GM04504 (cell line): ENCODE data around the gene PIK3C3.
A peak's percentile ranks its signal among the peaks of the same experiment; 100 is the strongest.

Experiments used
- DNase-seq: peaks from one replicate; pipeline ENCODE4 v3.0.0-alpha.2; 2012; ENCODE audit warnings: low read depth

PIK3C3 gene

DNA sequence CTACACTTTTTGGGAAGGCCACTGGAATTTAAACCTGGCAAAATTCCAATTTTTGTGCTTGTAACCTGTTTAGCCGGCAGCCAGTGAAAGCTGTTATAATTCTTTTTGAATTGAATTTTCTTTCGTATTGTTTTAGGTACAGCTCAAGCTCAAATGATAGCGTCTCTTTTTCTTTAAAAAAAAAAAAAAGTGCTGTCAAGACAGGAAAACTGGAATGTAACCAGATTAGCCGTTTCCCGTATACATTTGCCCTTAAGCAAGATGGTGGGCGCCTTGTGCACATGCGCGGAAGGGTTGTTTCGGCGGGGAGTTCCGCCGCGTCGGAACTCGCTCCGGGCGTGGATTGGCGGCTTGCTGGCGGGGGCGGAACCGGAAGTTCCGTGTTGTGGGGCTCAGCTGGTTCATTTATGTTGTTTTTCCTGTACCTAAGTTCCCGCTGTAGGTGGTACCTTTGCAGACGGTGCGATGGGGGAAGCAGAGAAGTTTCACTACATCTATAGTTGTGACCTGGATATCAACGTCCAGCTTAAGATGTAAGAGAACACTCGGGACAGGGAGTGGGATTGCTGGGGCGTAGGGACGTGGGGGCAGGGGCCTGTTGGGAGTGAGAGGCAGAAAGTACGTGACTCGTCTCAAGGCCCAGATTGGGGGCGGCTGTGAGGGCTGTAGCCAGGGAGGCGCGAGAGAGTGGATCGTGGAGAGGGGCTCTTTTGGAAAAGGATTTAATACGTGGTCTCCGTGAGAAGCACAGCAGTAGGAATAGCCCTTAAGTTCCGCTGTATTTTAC is at the start of gene PIK3C3:
TSS of gene PIK3C3 (plus strand) at position 408 of the 787 bp plus-strand sequence. CDS start at position 466, 58 bp downstream.
- DNase-seq = peak; percentile 94

DNA sequence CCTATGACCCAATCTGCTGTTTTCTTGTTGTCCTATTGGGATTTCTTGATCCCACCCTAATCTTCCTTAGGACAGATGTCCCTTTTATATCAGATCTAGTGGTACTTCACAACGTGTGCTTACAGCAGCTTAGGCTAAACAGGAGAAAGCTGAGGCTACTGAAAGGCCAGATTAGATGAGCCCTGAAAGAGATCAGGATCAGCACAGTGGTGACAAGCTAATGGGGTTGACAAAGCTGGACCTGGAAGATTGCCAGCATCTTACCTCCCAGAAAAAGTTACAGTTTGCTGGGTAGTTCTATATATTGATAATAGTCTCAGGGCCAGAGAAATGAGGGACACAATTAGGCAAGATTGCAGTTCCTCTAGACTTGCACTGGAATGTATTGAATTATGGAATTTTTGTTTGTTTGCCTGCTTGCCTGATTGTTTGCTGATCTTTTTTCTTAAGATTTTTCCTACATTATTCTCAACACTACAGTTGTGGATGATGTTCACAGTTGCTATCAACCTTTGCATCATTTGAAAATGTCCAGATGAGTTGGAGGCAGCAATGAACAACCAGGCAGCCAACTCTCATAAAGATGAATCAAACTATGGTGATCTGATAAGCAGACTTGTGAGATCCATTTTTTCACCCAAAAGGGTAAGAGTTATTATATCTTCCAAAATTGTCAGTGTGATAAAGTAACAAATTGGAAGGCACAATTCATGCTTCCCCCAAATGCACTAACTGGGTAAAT is 49.1 kb upstream of the PIK3C3 start:
- no peak for DNase-seq

DNA sequence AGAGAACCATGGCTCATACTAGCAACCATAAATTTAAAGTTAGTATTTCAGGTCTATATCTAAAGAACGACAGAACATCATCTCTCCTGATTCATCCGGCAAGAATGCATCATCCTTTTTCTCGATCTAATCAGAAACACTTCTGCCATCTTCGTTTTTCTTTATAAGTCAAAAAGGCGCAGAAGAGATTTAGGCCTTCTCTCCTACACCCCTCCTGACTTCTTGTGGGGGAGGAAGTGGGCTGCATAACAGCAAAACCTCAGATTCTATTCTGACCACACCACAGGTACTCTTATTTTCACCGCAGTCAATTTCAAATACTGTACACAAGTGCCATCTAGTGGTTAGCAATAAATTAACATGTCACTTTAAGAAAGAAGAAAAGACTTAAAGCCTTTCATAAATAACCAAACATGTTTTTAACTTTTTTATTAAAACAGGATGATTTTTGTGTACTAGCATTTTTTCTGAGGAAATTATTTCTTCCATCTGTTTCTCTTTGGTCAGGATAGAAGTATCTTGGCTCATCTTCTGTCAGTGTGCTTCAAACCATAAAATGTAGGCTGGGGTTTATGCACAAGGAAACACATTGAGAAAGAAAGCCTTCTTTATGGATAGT is 48.4 kb upstream of the PIK3C3 start:
- peak; percentile 22 for DNase-seq

DNA sequence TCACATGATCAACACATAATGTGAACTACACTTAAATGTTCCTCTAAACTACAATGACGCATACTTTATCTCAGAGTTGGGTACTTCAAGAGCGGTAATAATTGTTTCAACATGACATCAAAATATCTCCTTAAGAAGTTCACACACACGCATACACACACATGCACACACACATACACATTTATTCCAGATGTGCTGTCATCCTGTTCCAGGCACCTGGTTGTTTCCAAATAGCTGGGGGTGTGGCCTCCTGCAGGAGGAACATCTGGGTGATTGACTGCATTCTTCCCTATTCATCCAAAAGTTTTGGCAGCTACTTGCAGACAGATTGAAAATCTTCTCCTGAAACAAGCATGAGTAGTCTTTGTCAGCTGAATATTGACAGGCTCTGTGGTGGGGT is 37.9 kb upstream of the PIK3C3 start:
- no peak for DNase-seq

DNA sequence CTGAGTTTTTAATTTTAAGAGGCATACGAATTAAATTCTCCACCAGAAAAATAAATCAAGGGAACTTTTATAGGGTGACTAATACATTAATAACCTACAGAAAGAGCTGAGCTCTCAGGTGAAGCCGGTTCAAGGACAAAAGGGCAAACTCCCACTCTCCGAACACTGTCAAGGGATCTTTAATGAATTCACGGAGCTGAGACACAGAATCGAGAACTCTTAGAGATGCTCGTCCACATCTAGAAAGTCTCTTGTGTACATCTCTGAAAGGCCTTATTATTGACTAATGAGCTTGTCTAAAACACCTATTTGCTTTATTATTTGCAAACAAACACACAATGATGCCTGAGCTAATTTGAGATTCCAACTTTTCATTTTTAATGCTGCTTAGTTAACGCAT is 33.3 kb upstream of the PIK3C3 start:
- DNase-seq = no peak

DNA sequence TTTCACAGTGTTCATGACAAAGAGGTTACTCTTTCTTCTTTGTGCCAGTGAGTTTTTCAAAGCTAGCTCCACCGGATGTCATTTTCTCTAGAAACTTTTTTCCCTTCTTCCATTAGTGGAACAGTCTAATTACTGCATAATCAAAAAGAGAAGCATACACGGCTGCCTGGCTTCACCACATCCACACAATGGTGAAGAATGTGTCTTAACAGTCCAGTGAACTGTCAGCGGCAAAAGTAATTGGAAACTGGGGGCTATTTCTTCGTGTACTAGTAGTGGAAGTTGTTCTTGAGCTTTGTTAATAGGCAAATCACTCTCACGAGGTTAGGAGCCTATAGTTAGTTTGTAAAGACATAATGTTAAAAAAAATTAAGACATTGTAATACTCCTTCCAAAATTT is 32.9 kb upstream of the PIK3C3 start:
- DNase-seq = no peak

DNA sequence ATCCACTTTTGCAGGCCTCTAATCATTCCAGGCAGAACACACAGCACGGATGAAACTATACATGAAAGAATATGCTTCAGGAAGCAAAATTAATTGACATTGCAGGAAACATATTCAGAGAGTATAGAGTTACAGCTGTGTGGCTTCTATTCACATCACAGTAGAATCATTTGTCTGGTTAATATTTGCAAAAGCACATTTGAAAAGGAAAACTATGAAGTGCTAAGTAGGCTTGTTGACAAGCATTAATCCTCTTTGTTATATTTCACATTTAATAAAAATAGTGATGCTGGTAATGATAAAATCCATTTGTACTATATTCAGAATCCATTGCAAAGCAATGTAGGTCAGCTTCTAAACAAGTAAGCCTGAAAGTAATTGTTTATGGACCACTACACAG is 32.2 kb upstream of the PIK3C3 start:
- no peak for DNase-seq

DNA sequence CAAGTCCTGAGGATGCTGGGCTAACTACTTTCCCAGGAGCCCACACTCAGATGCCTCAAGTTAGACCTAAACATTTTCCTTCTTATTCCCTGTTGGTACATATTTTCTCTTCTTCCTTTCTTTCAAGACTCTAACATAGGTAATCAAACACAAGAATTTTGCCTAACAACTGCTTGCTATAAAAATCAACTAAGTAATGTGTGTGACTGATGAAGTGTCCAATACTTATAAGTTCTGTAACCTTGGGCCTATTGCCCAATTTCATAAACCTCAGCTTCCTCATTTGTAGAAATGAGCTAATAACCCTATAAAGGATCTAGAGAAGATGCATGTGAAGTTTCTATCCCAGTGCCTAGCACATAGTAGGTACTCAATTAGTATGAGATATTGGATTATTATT is 31.6 kb upstream of the PIK3C3 start:
- DNase-seq = no peak

DNA sequence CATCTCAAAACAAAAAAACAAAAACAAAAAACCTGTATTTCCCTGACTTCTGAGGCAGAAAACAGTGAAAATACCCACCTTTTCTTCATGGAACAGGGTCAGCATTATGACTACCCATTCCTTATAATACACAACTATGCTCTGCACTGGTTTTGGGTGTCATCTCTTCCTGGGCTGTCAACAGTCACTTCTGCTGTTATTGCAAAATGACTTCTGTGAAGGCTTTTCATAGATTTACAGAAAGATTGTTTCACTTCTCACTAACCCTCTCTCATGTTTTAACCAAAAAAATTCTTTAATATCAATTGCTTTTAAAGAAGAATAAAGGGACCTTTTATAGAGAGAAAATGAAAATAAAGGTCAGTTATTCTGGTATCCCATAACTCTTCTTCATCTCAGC is 26.5 kb upstream of the PIK3C3 start:
- DNase-seq = no peak

DNA sequence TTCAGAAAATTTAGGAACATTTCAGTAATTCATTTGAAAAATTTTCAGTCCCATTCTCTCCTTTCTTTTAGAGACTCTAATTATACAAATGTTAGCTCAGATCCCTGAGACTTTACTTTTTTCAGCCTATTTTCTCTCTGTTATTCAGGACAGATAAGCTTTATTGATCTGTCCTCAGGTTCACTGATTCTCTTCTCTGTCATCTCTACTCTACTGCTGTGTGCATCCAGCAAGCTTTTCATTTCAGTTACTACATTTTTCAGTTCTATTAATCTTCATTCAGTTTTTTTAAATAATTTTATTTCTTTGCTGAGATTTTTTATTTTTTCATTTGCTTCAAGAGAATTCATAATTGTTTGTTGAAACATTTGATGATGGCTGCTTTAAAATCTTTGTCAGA is 22.1 kb upstream of the PIK3C3 start:
- no peak for DNase-seq

DNA sequence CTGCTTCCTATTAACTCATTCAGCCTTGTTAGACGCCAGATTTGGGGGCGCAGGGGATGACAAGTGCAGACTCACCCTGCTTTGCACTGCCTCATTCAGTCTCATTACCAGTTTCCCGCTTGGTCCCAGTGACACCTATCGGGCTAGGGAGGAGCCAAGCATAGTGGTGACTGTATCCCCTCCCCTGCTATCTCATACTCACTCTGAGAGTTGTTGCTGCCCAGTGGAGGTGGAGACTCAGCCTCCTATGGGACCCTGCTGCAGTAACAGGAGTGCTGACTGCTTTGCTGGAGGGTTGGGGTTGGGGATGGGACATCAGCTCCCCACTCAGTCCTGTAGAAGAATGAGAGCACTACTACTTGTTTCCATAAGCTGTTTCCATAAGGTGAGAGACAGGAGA is 21.3 kb upstream of the PIK3C3 start:
- DNase-seq = no peak

DNA sequence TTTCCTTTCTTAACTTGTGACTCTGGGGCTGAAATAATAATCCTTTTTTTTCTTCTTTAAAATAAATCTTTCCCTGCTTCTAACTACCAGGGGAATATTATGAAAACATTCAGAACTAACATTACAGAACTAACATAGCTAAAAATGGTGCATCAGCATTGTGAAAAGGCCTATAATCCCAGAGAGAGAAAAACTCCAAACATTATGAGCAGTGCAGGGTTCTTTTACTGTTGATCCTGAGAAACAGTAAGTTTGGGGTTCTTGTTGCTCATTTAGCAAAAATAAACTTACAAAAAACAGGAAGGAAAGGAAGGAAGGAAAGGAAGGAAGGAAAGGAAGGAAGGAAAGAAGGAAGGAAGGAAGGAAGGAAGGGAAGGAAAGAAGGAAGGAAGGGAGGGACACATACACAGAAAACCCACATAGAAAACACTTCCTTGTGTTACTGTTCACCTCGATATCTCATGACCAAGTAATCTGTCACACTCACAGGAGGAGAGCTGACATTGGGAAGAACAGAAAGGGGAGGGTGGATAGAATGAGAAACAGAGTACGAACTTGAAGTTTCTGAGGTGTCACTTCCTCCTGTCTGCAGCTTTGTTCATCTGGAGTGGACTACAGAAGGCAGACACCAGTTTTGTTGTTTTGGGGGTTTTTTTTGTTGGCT is 18.4 kb upstream of the PIK3C3 start:
- no peak for DNase-seq

DNA sequence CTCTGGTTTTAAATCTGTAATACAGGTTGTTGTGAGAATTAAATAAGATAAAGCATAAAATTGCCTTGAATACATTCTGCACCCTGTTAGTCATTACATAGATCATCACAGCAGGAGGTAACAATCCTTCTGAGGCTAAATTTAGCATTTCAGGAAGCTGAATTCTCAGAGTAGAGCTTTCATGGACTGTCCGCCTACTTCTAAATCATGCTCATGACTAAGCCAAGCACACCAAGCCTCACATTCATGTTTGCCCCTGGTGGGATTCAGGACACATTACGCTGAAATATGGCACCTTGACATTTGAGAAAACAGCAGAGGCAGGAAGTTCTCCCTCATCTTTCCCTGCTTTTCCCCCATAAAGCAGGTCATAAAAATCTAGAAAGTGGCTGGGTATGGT is 16.6 kb upstream of the PIK3C3 start:
- peak; percentile 88 for DNase-seq

DNA sequence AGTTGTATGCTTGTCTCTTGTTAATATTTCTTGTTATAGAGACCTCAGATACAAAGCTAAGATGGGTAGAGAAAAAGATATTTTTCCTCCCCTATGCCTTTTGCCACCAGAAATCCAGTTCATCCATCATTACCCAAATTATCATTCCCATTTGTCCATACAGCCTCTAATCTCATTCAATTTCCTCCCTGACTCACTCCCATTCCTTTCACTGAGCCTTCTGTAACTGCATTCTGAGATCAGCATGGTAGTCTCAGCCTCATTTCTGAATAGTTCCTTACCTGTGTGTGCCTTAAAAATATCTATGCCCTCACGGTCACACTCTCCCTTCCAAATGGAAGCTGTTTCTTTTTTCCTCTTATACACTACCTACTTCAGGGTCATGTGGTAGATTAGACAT is 15.7 kb upstream of the PIK3C3 start:
- DNase-seq = no peak

DNA sequence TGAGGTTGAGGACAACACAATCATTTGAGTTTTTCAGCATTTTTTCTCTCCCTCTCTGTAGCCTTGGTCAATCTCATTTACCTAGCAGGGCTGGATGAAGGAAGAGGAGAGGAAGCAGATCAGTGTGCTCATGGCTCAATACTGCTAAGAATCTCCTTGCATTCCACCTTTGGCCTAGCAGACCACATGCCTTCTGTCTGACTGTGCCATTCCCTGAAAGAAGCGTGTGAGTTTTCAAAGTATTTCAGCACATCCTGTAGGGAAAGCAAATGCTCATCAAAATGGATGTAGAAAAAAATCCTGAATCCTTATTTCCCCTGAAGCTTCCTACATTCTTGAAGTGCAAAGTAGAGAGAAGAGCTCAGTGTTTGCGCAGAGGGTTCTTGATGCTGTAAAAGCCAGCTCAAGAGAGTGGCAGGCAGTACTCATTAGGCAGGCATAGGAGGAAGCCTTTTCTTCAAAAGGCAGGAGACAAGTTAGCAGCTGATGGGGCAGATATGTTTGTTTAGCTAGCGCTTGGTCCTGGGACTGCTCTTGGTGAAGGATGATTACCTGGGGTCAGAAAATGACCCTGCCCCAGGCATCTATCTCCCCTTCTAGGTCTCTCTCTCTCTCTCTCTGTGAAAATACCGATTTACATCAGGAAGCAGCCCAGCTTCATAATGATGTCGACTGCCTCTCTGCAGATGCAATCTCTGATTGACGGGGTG is 14.4 kb upstream of the PIK3C3 start:
- peak; percentile 76 for DNase-seq

DNA sequence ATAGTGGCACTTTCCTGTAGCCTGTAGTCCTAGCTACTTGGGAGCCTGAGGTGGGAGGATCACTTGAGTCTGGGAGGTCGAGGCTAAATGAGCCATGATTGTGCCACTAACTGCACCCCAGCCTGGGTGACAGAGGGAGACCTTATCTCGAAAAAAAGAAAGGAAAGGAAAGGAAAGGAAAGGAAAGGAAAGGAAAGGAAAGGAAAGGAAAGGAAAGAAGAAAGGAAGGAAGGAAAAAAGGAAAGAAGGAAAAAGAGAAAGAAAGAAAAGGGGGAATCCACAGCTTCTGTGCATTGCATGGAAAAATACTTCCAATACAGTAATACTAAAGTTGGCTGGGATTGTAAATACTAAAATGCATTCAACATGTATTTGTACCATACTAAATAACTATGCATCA is 12.8 kb upstream of the PIK3C3 start:
- DNase-seq = no peak

DNA sequence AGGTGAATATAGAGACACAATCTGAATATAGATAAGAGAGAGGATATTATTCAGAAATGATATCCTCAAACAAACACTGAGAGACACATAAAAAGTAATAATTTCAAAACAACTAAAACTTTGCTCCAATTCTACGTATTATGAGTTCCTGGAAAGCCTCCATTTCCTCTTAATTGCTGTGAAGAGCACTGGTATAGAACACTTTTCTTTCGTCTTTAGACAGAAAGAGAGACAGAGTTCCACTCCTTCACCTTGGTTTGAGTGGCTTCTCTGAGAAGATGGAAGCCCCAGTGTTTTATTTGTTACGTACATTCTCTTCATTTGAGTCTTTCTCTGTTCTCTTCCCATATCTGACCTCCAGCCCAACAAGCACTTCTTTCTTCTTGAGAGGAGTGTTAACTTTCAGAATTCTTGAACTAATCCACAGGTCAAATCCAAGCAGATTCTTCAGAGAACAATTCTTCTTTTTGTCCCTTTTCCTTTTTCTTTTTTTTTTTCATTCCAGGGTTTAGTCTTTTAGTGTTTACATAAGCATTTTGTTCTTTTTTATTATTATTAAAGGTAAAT is 6.4 kb upstream of the PIK3C3 start:
- DNase-seq = no peak

DNA sequence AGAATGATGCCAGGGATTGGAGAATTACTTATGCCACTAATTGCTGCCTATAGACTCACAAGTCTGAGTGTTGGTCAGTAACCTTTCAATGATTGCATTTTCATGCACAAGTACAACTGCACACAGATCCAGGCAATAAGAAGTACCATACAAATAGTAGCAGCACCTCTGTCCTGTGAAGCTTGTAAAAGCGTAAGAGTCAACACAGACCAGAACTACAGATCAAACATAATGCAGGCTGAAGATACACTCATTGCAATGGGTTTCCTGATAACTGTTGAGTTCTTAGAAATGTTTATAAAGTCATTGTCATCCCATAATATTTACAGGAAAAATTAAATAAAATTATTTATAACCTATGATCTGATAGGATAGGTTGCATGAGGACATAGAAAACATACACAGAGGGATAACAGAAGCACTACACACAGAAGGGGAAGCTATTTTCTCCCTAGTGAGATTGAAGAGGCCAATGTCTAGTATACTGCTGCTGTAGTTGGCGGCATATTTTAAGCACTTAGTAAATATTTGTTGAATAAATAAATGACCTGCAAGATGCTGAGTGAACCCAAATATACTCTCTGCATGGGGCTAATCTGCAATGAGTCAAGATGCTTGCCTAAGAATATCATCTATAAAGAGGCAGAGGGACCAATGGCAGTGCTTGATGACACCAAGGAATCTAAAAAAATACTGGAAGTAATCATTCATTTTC is 5.7 kb upstream of the PIK3C3 start:
- no peak for DNase-seq

DNA sequence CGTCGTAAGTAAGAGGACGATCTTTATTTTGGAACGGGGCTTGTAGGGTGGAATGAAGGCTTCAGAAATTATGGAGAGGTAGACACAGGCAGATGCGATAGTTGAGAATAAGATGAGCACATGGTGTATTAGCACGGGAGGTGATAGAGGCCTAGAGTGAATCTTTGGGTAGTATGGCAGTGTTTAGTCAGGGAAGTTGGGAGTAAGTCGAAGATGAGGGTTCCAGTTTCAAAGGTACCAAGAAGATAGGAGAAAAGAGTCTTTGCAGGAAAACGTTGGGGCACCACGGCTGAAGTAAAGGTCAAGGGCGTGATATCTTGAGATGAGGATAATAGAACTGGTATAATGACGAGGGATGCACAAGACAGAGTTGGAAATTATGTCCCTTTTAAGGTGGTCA is 654 bp downstream of the PIK3C3 start:
- no peak for DNase-seq

DNA sequence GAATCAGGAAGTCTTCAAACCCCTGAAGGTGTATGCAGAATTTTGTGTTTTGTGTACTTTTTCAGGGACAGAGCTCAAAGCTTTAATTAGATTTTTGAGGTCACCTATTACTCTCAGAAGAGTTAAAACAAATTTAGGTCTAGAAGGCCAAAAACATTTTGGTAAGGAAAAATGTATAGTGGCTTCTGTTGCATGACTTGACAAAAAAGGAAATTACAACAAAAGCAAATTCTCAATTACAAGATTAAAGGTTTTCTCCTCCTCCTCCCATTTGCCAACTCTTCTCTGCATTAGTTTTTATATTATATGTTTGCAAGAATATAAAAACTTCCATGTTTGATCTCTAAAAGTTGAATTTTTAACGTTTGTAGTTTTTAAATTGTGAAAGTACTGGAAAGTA is 4.0 kb downstream of the PIK3C3 start:
- DNase-seq = no peak

DNA sequence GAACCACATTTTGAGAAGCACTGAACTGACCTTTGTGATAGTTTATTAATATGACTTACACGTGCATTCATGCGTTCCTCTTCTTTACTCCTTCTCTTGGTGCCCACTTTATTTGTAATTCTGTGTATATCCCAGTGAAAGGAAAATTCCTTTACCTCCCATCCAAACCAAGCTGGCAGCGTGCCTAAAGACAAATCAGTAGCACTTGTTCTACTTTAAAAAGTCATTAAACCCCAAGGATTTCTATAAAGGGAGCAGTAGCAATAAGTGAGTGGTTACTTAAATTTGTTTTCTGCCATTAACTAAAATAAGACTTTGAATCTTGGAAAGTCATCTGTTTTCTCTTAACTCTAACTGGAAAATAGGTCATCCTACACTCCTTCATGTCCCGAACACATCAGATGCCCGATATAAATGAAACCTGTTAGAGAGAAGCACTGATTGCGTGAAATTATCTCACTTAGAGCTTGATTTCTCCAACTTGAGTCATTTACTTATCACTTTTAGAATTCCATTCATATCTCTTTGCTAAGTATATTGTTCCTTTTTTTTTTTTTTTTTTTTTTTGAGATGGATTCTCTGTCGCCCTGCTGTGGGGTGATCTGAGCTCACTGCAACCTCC is 10.7 kb downstream of the PIK3C3 start:
- no peak for DNase-seq
